Fibroblast of skin of scalp (primary cell): ENCODE results near the gene ETS1.

Experiments
- DNase-seq: peaks from one replicate; pipeline ENCODE4 v3.0.0-alpha.2; 2013

ETS1 gene

GRCh38 chr11:128618603-128619002, 31.2 kb upstream of the ETS1 start:
- DNase-seq: no peak

- DNase-seq: no peak
Observed at GRCh38 chr11:128616161-128616560, 28.8 kb upstream of the ETS1 start.

- DNase-seq: no peak
Observed at GRCh38 chr11:128615612-128616011, 28.3 kb upstream of the ETS1 start.

GRCh38 chr11:128615076-128615475, 27.7 kb upstream of the ETS1 start:
- DNase-seq: no peak

GRCh38 chr11:128614026-128614425, 26.7 kb upstream of the ETS1 start:
- no peak for DNase-seq

- no peak for DNase-seq
Observed at GRCh38 chr11:128613300-128613995, 26.1 kb upstream of the ETS1 start.

- no peak for DNase-seq
Observed at GRCh38 chr11:128610721-128611617, 23.6 kb upstream of the ETS1 start.

GRCh38 chr11:128609785-128610184, 22.4 kb upstream of the ETS1 start:
- no peak for DNase-seq

GRCh38 chr11:128608746-128609407, 21.5 kb upstream of the ETS1 start:
- no peak for DNase-seq

GRCh38 chr11:128607819-128608218, 20.5 kb upstream of the ETS1 start:
- DNase-seq: no peak

GRCh38 chr11:128604723-128605122, 17.4 kb upstream of the ETS1 start:
- no peak for DNase-seq

- no peak for DNase-seq
Observed at GRCh38 chr11:128603752-128604414, 16.5 kb upstream of the ETS1 start.

GRCh38 chr11:128603003-128603696, 15.8 kb upstream of the ETS1 start:
- no peak for DNase-seq

- peak; percentile 59 for DNase-seq
Observed at GRCh38 chr11:128599729-128600128, 12.4 kb upstream of the ETS1 start.

GRCh38 chr11:128598506-128599150, 11.3 kb upstream of the ETS1 start:
- no peak for DNase-seq

GRCh38 chr11:128598096-128598495, 10.7 kb upstream of the ETS1 start:
- DNase-seq: no peak

GRCh38 chr11:128597209-128597608, 9.9 kb upstream of the ETS1 start:
- no peak for DNase-seq

- DNase-seq: no peak
Observed at GRCh38 chr11:128596250-128596649, 8.9 kb upstream of the ETS1 start.

GRCh38 chr11:128595775-128596174, 8.4 kb upstream of the ETS1 start:
- no peak for DNase-seq

GRCh38 chr11:128595221-128595620, 7.9 kb upstream of the ETS1 start:
- peak; percentile 70 for DNase-seq

GRCh38 chr11:128594226-128594625, 6.9 kb upstream of the ETS1 start:
- DNase-seq: no peak

GRCh38 chr11:128593281-128593680, 5.9 kb upstream of the ETS1 start:
- DNase-seq: peak; percentile 94
